K562 (cell line): ENCODE measurements around the gene BBLN. TPM values are rescaled to one million over a fixed set of nuclear protein-coding genes. Genes with fewer than 3 reads are reported as not detected.

Experiments used
- polyA plus RNA-seq, 8 experiments: library from polyadenylated mRNA; depleted of rRNA in 4 of 8; stranded (reverse) in 5 of 8; unstranded in 3 of 8; fragments of >200 nt; fragmentation: Nextera tagmentation in 2 of 8; fragmentation: Illumina TruSeq in 1 of 8; extraction: Ambion mirVana in 2 of 8; extraction: Trizol in 1 of 8; gene quantifications; 2 replicates each; pipeline versions ENCODE4 v1.2.1 to v1.2.3, GENCODE V29; 2011 to 2014; ENCODE audit warnings: inconsistent platforms in 1 of 8, missing spikeins in 1 of 8
- total RNA-seq, 7 experiments: library from RNA; depleted of rRNA in 6 of 7; stranded (reverse); fragments of >200 nt in 6 of 7; fragmentation: Illumina TruSeq in 2 of 7; extraction: Trizol in 2 of 7; gene quantifications; 2 replicates each; pipeline versions ENCODE4 v1.2.1 to v1.2.3, GENCODE V29; 2011 to 2021; ENCODE audit warnings: low replicate concordance in 1 of 7
- TF ChIP-seq, protein P1 (sequence below): fragments of 200-600 bp; sonication (generic); IDR thresholded peaks from one replicate; pipeline ENCODE4 v1.6.1; 2012; ENCODE audit warnings: mild to moderate bottlenecking, low read depth, low read length, inconsistent platforms

Gene BBLN
- total and polyA plus RNA-seq, 9 of the 15 experiments (the other 6 are each of a cell fraction or from before 2014, with no cell fraction given) = 4.2 to 331 (median 87.1) TPM

DNA sequence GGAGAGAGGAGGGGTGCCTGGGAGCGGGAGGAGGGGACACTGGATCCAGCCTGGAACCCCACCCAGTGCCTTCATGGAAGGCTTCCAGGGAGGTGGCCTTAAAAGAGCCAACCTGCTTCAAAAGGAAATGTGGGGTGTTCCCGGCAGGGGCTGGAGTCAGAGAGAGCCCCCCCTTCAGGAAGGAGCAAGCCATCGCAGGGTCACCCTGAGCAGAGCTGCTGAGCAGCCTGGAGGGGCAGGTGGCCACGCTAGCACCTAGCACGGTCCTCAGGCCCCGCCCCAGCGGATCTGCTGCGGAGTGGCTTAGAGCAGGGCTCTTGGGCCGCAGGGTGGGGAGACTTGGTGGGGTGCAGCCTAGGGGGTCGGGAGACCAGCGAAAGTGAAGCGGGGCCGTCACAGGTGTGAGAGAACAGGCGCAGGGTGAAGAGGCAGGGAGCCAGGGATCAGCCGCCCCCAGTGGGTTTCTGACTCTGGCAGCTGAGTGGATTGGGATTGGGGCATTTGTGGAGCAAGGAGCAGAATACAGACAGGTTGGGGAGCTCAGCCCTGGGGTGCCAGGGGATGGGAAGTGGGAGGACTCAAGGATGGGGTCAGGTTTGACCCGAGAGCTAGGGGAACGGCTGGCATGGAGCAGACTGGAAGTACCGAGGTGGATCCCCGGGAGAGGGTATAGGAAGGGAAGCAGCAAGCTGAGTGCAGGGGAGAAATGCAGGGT is 9.3 kb upstream of the BBLN start (continued):
- TF ChIP-seq, protein P1, sequence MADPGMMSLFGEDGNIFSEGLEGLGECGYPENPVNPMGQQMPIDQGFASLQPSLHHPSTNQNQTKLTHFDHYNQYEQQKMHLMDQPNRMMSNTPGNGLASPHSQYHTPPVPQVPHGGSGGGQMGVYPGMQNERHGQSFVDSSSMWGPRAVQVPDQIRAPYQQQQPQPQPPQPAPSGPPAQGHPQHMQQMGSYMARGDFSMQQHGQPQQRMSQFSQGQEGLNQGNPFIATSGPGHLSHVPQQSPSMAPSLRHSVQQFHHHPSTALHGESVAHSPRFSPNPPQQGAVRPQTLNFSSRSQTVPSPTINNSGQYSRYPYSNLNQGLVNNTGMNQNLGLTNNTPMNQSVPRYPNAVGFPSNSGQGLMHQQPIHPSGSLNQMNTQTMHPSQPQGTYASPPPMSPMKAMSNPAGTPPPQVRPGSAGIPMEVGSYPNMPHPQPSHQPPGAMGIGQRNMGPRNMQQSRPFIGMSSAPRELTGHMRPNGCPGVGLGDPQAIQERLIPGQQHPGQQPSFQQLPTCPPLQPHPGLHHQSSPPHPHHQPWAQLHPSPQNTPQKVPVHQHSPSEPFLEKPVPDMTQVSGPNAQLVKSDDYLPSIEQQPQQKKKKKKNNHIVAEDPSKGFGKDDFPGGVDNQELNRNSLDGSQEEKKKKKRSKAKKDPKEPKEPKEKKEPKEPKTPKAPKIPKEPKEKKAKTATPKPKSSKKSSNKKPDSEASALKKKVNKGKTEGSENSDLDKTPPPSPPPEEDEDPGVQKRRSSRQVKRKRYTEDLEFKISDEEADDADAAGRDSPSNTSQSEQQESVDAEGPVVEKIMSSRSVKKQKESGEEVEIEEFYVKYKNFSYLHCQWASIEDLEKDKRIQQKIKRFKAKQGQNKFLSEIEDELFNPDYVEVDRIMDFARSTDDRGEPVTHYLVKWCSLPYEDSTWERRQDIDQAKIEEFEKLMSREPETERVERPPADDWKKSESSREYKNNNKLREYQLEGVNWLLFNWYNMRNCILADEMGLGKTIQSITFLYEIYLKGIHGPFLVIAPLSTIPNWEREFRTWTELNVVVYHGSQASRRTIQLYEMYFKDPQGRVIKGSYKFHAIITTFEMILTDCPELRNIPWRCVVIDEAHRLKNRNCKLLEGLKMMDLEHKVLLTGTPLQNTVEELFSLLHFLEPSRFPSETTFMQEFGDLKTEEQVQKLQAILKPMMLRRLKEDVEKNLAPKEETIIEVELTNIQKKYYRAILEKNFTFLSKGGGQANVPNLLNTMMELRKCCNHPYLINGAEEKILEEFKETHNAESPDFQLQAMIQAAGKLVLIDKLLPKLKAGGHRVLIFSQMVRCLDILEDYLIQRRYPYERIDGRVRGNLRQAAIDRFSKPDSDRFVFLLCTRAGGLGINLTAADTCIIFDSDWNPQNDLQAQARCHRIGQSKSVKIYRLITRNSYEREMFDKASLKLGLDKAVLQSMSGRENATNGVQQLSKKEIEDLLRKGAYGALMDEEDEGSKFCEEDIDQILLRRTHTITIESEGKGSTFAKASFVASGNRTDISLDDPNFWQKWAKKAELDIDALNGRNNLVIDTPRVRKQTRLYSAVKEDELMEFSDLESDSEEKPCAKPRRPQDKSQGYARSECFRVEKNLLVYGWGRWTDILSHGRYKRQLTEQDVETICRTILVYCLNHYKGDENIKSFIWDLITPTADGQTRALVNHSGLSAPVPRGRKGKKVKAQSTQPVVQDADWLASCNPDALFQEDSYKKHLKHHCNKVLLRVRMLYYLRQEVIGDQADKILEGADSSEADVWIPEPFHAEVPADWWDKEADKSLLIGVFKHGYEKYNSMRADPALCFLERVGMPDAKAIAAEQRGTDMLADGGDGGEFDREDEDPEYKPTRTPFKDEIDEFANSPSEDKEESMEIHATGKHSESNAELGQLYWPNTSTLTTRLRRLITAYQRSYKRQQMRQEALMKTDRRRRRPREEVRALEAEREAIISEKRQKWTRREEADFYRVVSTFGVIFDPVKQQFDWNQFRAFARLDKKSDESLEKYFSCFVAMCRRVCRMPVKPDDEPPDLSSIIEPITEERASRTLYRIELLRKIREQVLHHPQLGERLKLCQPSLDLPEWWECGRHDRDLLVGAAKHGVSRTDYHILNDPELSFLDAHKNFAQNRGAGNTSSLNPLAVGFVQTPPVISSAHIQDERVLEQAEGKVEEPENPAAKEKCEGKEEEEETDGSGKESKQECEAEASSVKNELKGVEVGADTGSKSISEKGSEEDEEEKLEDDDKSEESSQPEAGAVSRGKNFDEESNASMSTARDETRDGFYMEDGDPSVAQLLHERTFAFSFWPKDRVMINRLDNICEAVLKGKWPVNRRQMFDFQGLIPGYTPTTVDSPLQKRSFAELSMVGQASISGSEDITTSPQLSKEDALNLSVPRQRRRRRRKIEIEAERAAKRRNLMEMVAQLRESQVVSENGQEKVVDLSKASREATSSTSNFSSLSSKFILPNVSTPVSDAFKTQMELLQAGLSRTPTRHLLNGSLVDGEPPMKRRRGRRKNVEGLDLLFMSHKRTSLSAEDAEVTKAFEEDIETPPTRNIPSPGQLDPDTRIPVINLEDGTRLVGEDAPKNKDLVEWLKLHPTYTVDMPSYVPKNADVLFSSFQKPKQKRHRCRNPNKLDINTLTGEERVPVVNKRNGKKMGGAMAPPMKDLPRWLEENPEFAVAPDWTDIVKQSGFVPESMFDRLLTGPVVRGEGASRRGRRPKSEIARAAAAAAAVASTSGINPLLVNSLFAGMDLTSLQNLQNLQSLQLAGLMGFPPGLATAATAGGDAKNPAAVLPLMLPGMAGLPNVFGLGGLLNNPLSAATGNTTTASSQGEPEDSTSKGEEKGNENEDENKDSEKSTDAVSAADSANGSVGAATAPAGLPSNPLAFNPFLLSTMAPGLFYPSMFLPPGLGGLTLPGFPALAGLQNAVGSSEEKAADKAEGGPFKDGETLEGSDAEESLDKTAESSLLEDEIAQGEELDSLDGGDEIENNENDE = no peak
